CD4-positive, alpha-beta T cell (primary cell): ENCODE measurements around the gene GSTT4. TPM values are rescaled to one million over a fixed set of nuclear protein-coding genes. Genes with fewer than 3 reads are reported as not detected.

Source experiments
- ATAC-seq: fragments of 200-7000 bp; cut with Tn5 transposase; one replicate; pipeline ENCODE4 v1.10.0; 2022; ENCODE audit warnings: mild to moderate bottlenecking; ENCODE audit not compliant: poor library complexity
- CTCF ChIA-PET: fragments of 350-600 bp; sonication (Branson Sonifier 250); formaldehyde crosslinking; loops from one replicate; lab custom pipeline; 2021; ENCODE audit warnings: antibody characterized with exemption, inconsistent platforms; lab: Charles Lee
- POLR2A ChIA-PET: fragments of 350-600 bp; sonication (Branson Sonifier 250); formaldehyde crosslinking; loops from one replicate; lab custom pipeline; 2021; ENCODE audit warnings: antibody characterized with exemption, inconsistent platforms; lab: Charles Lee
- DNase-seq, 14 experiments: peaks; one replicate each; pipeline ENCODE4 v3.0.0-alpha.2; 2013 to 2020; ENCODE audit warnings: mixed read lengths in 2 of 14
- H3K27ac ChIP-seq, 2 donors: one replicate each; pipeline versions ENCODE4 v1.5.1 to v1.7.0; 2013; ENCODE audit warnings: low read length in 2 of 2, low read depth in 1 of 2, mild to moderate bottlenecking in 1 of 2
- H3K27me3 ChIP-seq, 2 experiments: 1 replicate in 1 of 2; 2 replicates in 1 of 2; pipeline versions ENCODE4 v1.6.1 to v1.7.0; 2013; ENCODE audit warnings: low read length in 2 of 2, control low read depth in 1 of 2, mild to moderate bottlenecking in 1 of 2, moderate library complexity in 1 of 2; ENCODE audit not compliant: insufficient read depth in 2 of 2, control insufficient read depth in 1 of 2
- H3K36me3 ChIP-seq: one replicate; pipeline ENCODE4 v1.6.1; 2013; ENCODE audit warnings: low read length, control low read depth; ENCODE audit not compliant: insufficient read depth
- H3K4me1 ChIP-seq: one replicate; pipeline ENCODE4 v1.6.1; 2013; ENCODE audit warnings: low read length, control low read depth; ENCODE audit not compliant: insufficient read depth
- H3K4me3 ChIP-seq: one replicate; pipeline ENCODE4 v1.5.1; 2013; ENCODE audit warnings: mild to moderate bottlenecking, low read length, moderate library complexity
- H3K9me3 ChIP-seq, 2 experiments: 1 replicate in 1 of 2; 2 replicates in 1 of 2; pipeline versions ENCODE4 v1.6.1 to v1.7.0; 2013; ENCODE audit warnings: low read length in 2 of 2, mild to moderate bottlenecking in 2 of 2, control low read depth in 1 of 2, moderate library complexity in 1 of 2; ENCODE audit not compliant: control insufficient read depth in 1 of 2, insufficient read depth in 1 of 2
- H3K27ac Mint-ChIP-seq: one replicate; pipeline ENCODE4 v1.8.0; 2020; ENCODE audit warnings: mixed read lengths
- H3K27me3 Mint-ChIP-seq: one replicate; pipeline ENCODE4 v1.8.0; 2021; ENCODE audit warnings: mixed read lengths
- H3K36me3 Mint-ChIP-seq: one replicate; pipeline ENCODE4 v1.8.0; 2021; ENCODE audit warnings: low read depth, mixed read lengths
- H3K4me1 Mint-ChIP-seq: one replicate; pipeline ENCODE4 v1.8.0; 2021; ENCODE audit warnings: low read depth, mixed read lengths
- H3K4me3 Mint-ChIP-seq: one replicate; pipeline ENCODE4 v1.8.0; 2020; ENCODE audit warnings: mild to moderate bottlenecking, mixed read lengths
- H3K9me3 Mint-ChIP-seq: one replicate; pipeline ENCODE4 v1.8.0; 2020; ENCODE audit warnings: mixed read lengths
- intact Hi-C, 2 experiments: fragments of 100-400 bp; cut with DNase I in 1 of 2; cut with micrococcal nuclease in 1 of 2; formaldehyde crosslinking; loops; one replicate each; pipeline versions ENCODE4 v1.15.1 to v1.9.0; 2023 to 2025; cut with DNase I, micrococcal nuclease
- total RNA-seq, 174 experiments: library from RNA in 2 of 174; stranded (reverse) in 2 of 174; gene quantifications; one replicate each; pipeline ENCODE4 v1.2.3 and lab custom pipeline; 2021 to 2026
- TF ChIP-seq, protein P1 (sequence below): fragments of 200-600 bp; IDR thresholded peaks from one replicate; pipeline ENCODE4 v1.8.0; 2022; ENCODE audit warnings: antibody characterized with exemption, mild to moderate bottlenecking

GSTT4 gene
- total RNA-seq, 2 experiments from 2014 or later: not detected

DNA sequence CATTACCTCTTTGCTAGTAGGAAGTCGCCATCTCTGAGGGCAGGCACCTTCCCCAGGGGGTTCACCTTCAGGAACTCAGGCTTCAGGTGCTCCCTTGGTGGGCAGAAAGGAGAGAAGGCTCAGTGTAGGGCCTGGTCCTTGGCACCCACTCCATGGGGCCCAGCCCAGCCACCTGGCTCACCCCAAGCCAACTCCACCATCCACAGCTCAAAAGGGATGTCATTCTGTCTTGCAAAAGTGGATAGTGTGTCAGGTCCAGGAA is 2.7 kb upstream of the GSTT4 start:
- CTCF ChIA-PET: no interaction called here
- TF ChIP-seq, protein P1, sequence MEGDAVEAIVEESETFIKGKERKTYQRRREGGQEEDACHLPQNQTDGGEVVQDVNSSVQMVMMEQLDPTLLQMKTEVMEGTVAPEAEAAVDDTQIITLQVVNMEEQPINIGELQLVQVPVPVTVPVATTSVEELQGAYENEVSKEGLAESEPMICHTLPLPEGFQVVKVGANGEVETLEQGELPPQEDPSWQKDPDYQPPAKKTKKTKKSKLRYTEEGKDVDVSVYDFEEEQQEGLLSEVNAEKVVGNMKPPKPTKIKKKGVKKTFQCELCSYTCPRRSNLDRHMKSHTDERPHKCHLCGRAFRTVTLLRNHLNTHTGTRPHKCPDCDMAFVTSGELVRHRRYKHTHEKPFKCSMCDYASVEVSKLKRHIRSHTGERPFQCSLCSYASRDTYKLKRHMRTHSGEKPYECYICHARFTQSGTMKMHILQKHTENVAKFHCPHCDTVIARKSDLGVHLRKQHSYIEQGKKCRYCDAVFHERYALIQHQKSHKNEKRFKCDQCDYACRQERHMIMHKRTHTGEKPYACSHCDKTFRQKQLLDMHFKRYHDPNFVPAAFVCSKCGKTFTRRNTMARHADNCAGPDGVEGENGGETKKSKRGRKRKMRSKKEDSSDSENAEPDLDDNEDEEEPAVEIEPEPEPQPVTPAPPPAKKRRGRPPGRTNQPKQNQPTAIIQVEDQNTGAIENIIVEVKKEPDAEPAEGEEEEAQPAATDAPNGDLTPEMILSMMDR: no peak

DNA sequence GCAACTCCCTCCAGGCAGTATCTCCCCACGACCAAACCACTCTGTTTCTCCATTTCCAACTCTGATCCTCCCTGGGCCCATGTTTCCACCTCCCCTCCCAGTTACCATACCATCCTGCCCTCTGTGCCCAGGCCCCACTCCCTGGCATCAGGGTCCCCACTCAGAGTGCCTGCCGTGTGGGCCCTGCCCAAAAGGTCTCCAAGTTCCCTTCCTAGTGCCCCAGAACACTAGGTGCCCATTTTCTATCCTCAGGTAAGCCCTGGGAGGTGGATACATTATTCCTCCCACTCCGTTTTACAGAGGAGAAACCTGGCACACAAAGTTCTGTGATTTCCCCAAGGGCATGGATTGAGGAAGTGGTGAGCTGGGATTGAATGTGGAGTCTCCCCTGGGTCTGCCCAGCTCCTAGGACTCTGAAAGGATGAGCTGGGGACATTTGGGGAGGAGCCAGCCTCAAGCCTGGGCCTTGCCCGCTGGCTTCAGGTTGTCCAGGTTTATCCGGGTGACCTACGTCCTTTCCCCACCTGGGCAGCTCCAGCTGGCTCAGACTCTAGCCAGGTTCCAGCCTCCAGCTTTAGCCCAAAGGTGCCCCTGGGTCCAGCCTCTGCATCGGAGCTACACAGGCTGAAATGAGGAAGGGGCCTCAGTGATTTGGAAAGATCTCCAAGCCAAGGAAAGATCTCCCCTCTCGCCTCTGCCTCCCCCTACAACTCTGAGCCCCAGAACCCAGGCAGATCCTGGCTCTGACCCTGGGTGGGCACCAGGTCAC is 2.2 kb upstream of the GSTT4 start:
- Mint-ChIP-seq H3K36me3 (peaks cover 13% of the 10 kb centered on the region), H3K4me3 (no peak overlapping the region), H3K9me3 (no peaks in the 10 kb centered on the region), H3K27ac (no peak overlapping the region), H3K4me1 (peaks cover 22% of the 10 kb centered on the region), H3K27me3 (peaks cover 5% of the 10 kb centered on the region)
- ATAC-seq: no peak
- Histone ChIP-seq H3K36me3 (no peaks in the 10 kb centered on the region), H3K9me3 (no peaks in the 10 kb centered on the region), H3K4me3 (no peak overlapping the region), H3K4me1 (peaks cover 14% of the 10 kb centered on the region), H3K27ac (no peak overlapping the region), H3K27me3 (no peaks in the 10 kb centered on the region)
- intact Hi-C loops: loop anchor here in 1 of 2 experiments (5.0 kb wide), 1 partner anchor 55 kb away; no protein-coding TSS in a partner anchor
- CTCF ChIA-PET: no interaction called here
- TF ChIP-seq, protein P1: no peak
- POLR2A ChIA-PET: interaction anchor here (0.7 kb wide), 1 partner anchor 245 kb away, joined by 3 read pairs; the partner anchor contains the start of gene C22orf15
- no peak for DNase-seq

More for the DNA sequence above, 2.7 kb upstream of the GSTT4 start:
- H3K27me3 ChIP-seq: no peaks in the 10 kb centered on the region
- intact Hi-C loops: loop anchor here in 1 of 2 experiments (5.0 kb wide), 1 partner anchor 56 kb away; no protein-coding TSS in a partner anchor
- ATAC-seq (no peak), DNase-seq (no peak)
- no peak overlapping the region for H3K4me3 ChIP-seq
- no peaks in the 10 kb centered on the region for H3K36me3 ChIP-seq
- peaks cover 24% of the 10 kb centered on the region for H3K4me1 Mint-ChIP-seq
- no peak overlapping the region for H3K27ac ChIP-seq
- H3K9me3 ChIP-seq: no peaks in the 10 kb centered on the region
- no peak overlapping the region for H3K27ac Mint-ChIP-seq
- peaks cover 19% of the 10 kb centered on the region for H3K4me1 ChIP-seq
- H3K9me3 Mint-ChIP-seq: no peaks in the 10 kb centered on the region
- no peak overlapping the region for H3K4me3 Mint-ChIP-seq
- H3K27me3 Mint-ChIP-seq: peaks cover 5% of the 10 kb centered on the region
- POLR2A ChIA-PET: interaction anchor here (0.7 kb wide), 1 partner anchor 245 kb away, joined by 3 read pairs; the partner anchor contains the start of gene C22orf15
- peaks cover 13% of the 10 kb centered on the region for H3K36me3 Mint-ChIP-seq

DNA sequence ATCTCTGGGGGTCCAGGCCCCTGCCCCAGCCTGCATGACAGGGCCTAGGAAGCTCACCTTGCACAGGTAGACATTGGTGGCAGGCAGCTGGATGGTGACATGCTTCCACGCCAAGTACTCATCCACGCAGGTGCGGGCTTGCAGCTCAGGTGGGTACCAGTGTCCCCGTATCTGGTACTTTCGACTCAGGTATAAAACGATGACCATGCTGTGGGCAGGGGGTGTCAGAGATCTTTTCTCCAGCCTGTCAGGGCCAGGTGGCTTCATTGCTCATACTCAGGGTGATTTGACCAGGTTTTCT is 1.6 kb upstream of the GSTT4 start:
- no peak for ATAC-seq
- peaks cover 11% of the 10 kb centered on the region for H3K4me1 ChIP-seq
- no peak overlapping the region for H3K4me3 ChIP-seq
- H3K27me3 Mint-ChIP-seq: peaks cover 9% of the 10 kb centered on the region
- intact Hi-C loops: loop anchor here in 1 of 2 experiments (5.0 kb wide), 1 partner anchor 55 kb away; no protein-coding TSS in a partner anchor
- no peak overlapping the region for H3K27ac ChIP-seq
- TF ChIP-seq, protein P1: no peak
- H3K36me3 Mint-ChIP-seq: peaks cover 12% of the 10 kb centered on the region
- CTCF ChIA-PET: interaction anchor here (0.5 kb wide), 1 partner anchor 10 kb away, joined by 3 read pairs; no protein-coding TSS in a partner anchor
- H3K9me3 ChIP-seq: no peaks in the 10 kb centered on the region
- no peak overlapping the region for H3K27ac Mint-ChIP-seq
- H3K27me3 ChIP-seq: no peaks in the 10 kb centered on the region
- no peak overlapping the region for H3K4me3 Mint-ChIP-seq
- POLR2A ChIA-PET: no interaction called here
- H3K4me1 Mint-ChIP-seq: peaks cover 17% of the 10 kb centered on the region
- no peaks in the 10 kb centered on the region for H3K9me3 Mint-ChIP-seq
- H3K36me3 ChIP-seq: no peaks in the 10 kb centered on the region
- no peak for DNase-seq
